PC-9 (cell line): ENCODE data around the gene PDXDC1.
"Not testable (repeated sequence)": the region's sequence is repeated elsewhere in the genome, so short reads cannot be mapped to it uniquely, and the experiment has no call there.

Experiments
- EZH2 ChIP-seq: fragments of 200-600 bp; sonication (generic); IDR thresholded peaks from 2 replicates; pipeline ENCODE4 v1.8.0; 2017; ENCODE audit warnings: antibody characterized with exemption, low read depth
- TF ChIP-seq, protein P1 (sequence below): fragments of 200-600 bp; sonication (generic); conservative IDR thresholded peaks from 2 replicates; pipeline ENCODE4 v1.6.1; 2017; ENCODE audit warnings: mixed run types, antibody characterized with exemption, mild to moderate bottlenecking, moderate library complexity

DNA sequence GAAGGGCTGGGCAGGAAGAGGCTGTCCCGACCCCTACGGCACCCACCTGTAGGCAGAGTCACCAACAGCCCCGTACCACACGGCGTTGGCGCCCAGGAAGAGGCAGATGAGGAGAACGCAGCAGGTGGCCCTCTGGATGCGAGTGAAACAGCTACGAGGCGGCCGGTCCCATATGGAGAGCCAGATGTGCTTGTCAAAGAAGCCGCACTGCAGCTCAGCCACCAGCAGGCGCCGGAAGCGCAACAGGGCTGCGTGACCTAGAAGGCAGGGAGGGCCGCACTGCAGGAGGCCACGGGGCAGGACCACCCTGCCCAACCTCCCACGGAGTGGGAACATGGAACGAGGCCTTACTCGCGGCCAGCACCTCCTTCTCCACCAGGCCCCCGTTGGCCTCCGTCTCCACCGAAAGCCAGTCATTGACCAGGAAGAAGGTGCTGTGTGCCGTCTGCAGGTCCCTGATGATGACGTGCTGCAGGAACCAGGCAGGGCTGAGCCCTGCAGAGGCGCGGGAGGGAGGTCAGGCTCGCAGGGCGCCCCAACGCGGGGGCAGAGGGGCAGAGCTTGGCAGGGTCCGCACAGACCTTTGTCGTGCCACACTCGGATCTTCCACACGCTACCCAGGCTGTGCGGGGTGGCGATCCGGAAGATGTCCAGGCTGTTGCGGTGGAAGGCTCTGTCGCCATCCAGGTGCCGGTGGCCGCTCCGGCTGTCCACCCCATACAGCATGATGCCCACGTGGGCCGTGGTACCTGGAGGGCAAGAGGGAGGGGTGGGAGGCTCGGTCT lies 153.0 kb downstream of the PDXDC1 start:
- TF ChIP-seq, protein P1, sequence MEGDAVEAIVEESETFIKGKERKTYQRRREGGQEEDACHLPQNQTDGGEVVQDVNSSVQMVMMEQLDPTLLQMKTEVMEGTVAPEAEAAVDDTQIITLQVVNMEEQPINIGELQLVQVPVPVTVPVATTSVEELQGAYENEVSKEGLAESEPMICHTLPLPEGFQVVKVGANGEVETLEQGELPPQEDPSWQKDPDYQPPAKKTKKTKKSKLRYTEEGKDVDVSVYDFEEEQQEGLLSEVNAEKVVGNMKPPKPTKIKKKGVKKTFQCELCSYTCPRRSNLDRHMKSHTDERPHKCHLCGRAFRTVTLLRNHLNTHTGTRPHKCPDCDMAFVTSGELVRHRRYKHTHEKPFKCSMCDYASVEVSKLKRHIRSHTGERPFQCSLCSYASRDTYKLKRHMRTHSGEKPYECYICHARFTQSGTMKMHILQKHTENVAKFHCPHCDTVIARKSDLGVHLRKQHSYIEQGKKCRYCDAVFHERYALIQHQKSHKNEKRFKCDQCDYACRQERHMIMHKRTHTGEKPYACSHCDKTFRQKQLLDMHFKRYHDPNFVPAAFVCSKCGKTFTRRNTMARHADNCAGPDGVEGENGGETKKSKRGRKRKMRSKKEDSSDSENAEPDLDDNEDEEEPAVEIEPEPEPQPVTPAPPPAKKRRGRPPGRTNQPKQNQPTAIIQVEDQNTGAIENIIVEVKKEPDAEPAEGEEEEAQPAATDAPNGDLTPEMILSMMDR: not testable (repeated sequence)
- TF ChIP-seq EZH2: not testable (repeated sequence)
